Osteocyte (in vitro differentiated cells): Measurements from ENCODE around the gene CTTNBP2. TPM values are rescaled to one million over a fixed set of nuclear protein-coding genes. Genes with fewer than 3 reads are reported as not detected.

Experiments used
- DNase-seq: peaks from one replicate; pipeline ENCODE4 v3.0.0; 2021; ENCODE audit warnings: mixed read lengths; ENCODE audit not compliant: unreplicated experiment; ENCODE audit errors: extremely low spot score
- H3K27ac Mint-ChIP-seq: one replicate; pipeline ENCODE4 v1.8.0; 2021; ENCODE audit warnings: mild to moderate bottlenecking, mixed read lengths; ENCODE audit not compliant: unreplicated experiment
- H3K27me3 Mint-ChIP-seq: one replicate; pipeline ENCODE4 v1.8.0; 2021; ENCODE audit warnings: mixed read lengths; ENCODE audit not compliant: unreplicated experiment
- H3K36me3 Mint-ChIP-seq: one replicate; pipeline ENCODE4 v1.8.0; 2021; ENCODE audit warnings: mixed read lengths; ENCODE audit not compliant: unreplicated experiment
- H3K4me1 Mint-ChIP-seq: one replicate; pipeline ENCODE4 v1.8.0; 2021; ENCODE audit warnings: mixed read lengths; ENCODE audit not compliant: unreplicated experiment
- H3K4me3 Mint-ChIP-seq: one replicate; pipeline ENCODE4 v1.8.0; 2021; ENCODE audit warnings: mild to moderate bottlenecking, moderate library complexity, mixed read lengths; ENCODE audit not compliant: unreplicated experiment
- H3K9me3 Mint-ChIP-seq: one replicate; pipeline ENCODE4 v1.8.0; 2021; ENCODE audit warnings: mixed read lengths; ENCODE audit not compliant: unreplicated experiment
- CTCF ChIP-seq: fragments of 200-600 bp; sonication (generic); IDR thresholded peaks from 2 replicates; pipeline ENCODE4 v1.5.0; 2021; ENCODE audit warnings: antibody characterized with exemption, mild to moderate bottlenecking, moderate library complexity
- total RNA-seq: library from RNA; stranded (reverse); gene quantifications from 2 replicates; pipeline ENCODE4 v1.2.1, GENCODE V29; 2021

Gene CTTNBP2
- total RNA-seq, 1 donor from 2014 or later = 2.3 TPM

- peaks cover 6% of the 10 kb centered on the region for H3K4me1 Mint-ChIP-seq
- no peaks in the 10 kb centered on the region for H3K9me3 Mint-ChIP-seq
- no peak overlapping the region for H3K4me3 Mint-ChIP-seq
- no peak overlapping the region for H3K27ac Mint-ChIP-seq
- H3K27me3 Mint-ChIP-seq = no peaks in the 10 kb centered on the region
- DNase-seq = no peak
- TF ChIP-seq CTCF = no peak
- no peaks in the 10 kb centered on the region for H3K36me3 Mint-ChIP-seq
Measured at GRCh38 chr7:117859246-117859812, 13.9 kb downstream of the CTTNBP2 start.

GRCh38 chr7:117858712-117859111, 14.5 kb downstream of the CTTNBP2 start:
- no peak overlapping the region for H3K27ac Mint-ChIP-seq
- peaks cover 6% of the 10 kb centered on the region for H3K4me1 Mint-ChIP-seq
- H3K27me3 Mint-ChIP-seq = no peaks in the 10 kb centered on the region
- H3K36me3 Mint-ChIP-seq = no peaks in the 10 kb centered on the region
- DNase-seq = no peak
- no peaks in the 10 kb centered on the region for H3K9me3 Mint-ChIP-seq
- no peak overlapping the region for H3K4me3 Mint-ChIP-seq
- TF ChIP-seq CTCF = no peak

- H3K4me3 Mint-ChIP-seq = no peak overlapping the region
- no peaks in the 10 kb centered on the region for H3K9me3 Mint-ChIP-seq
- no peaks in the 10 kb centered on the region for H3K27me3 Mint-ChIP-seq
- no peak for DNase-seq
- no peak overlapping the region for H3K27ac Mint-ChIP-seq
- H3K36me3 Mint-ChIP-seq = no peaks in the 10 kb centered on the region
- no peak for TF ChIP-seq CTCF
- H3K4me1 Mint-ChIP-seq = peaks cover 6% of the 10 kb centered on the region
Measured at GRCh38 chr7:117857718-117858117, 15.5 kb downstream of the CTTNBP2 start.

- no peak overlapping the region for H3K4me3 Mint-ChIP-seq
- H3K27ac Mint-ChIP-seq = no peak overlapping the region
Measured at GRCh38 chr7:117856196-117856595, 17.0 kb downstream of the CTTNBP2 start.

GRCh38 chr7:117854186-117854585, 19.1 kb downstream of the CTTNBP2 start:
- no peak overlapping the region for H3K27ac Mint-ChIP-seq
- no peaks in the 10 kb centered on the region for H3K4me1 Mint-ChIP-seq
- no peak for TF ChIP-seq CTCF
- no peaks in the 10 kb centered on the region for H3K9me3 Mint-ChIP-seq
- no peak for DNase-seq
- H3K36me3 Mint-ChIP-seq = no peaks in the 10 kb centered on the region
- H3K27me3 Mint-ChIP-seq = no peaks in the 10 kb centered on the region
- H3K4me3 Mint-ChIP-seq = no peak overlapping the region

More at GRCh38 chr7:117856196-117856595, 17.0 kb downstream of the CTTNBP2 start:
- DNase-seq = no peak
- TF ChIP-seq CTCF = no peak
- no peaks in the 10 kb centered on the region for H3K36me3 Mint-ChIP-seq
- no peaks in the 10 kb centered on the region for H3K27me3 Mint-ChIP-seq
- H3K9me3 Mint-ChIP-seq = no peaks in the 10 kb centered on the region
- H3K4me1 Mint-ChIP-seq = no peaks in the 10 kb centered on the region
